Karpas-422 (cell line): ENCODE data around the gene PROM1. TPM values are rescaled to one million over a fixed set of nuclear protein-coding genes. Genes with fewer than 3 reads are reported as not detected.

Source experiments
- DNase-seq: peaks from one replicate; pipeline ENCODE4 v3.0.0-alpha.2; 2015
- H2AFZ ChIP-seq: fragments of 200-600 bp; sonication (generic); 2 replicates; pipeline ENCODE4 v1.6.1; 2014; ENCODE audit warnings: antibody characterized with exemption, low read length, mixed read lengths
- H3K27ac ChIP-seq: fragments of 200-600 bp; sonication (generic); 2 replicates; pipeline ENCODE4 v1.5.1; 2014; ENCODE audit warnings: mild to moderate bottlenecking, low read length, moderate library complexity
- H3K27me3 ChIP-seq: fragments of 200-600 bp; sonication (generic); 2 replicates; pipeline ENCODE4 v1.6.1; 2014; ENCODE audit warnings: low read length, mixed read lengths
- H3K36me3 ChIP-seq: fragments of 200-600 bp; sonication (generic); 2 replicates; pipeline ENCODE4 v1.6.1; 2014; ENCODE audit warnings: low read length, mixed read lengths; ENCODE audit not compliant: insufficient read depth
- H3K4me1 ChIP-seq: fragments of 200-600 bp; sonication (generic); 2 replicates; pipeline ENCODE4 v1.6.1; 2014; ENCODE audit warnings: mild to moderate bottlenecking, low read length, mixed read lengths
- H3K4me2 ChIP-seq: fragments of 200-600 bp; sonication (generic); 2 replicates; pipeline ENCODE4 v1.6.1; 2014; ENCODE audit warnings: low read length, low read depth, mild to moderate bottlenecking; ENCODE audit not compliant: poor library complexity, severe bottlenecking
- H3K4me3 ChIP-seq: fragments of 200-600 bp; sonication (generic); 2 replicates; pipeline ENCODE4 v1.5.1; 2014; ENCODE audit warnings: mild to moderate bottlenecking, antibody characterized with exemption, low read length, mixed read lengths
- H3K79me2 ChIP-seq: fragments of 200-600 bp; sonication (generic); 2 replicates; pipeline ENCODE4 v1.6.1; 2014; ENCODE audit warnings: mild to moderate bottlenecking, low read length, mixed read lengths
- H3K9ac ChIP-seq: fragments of 200-600 bp; sonication (generic); 2 replicates; pipeline ENCODE4 v1.6.0; 2014; ENCODE audit warnings: low read length
- H3K9me2 ChIP-seq: fragments of 200-600 bp; sonication (generic), shearing (Covaris generic); replicated peaks from 2 replicates; pipeline ENCODE4 v1.6.0; 2014; ENCODE audit warnings: mild to moderate bottlenecking, low read length, moderate library complexity; ENCODE audit not compliant: insufficient read depth
- H3K9me3 ChIP-seq: fragments of 300-700, 200-600 bp; sonication (generic); 2 replicates; pipeline ENCODE4 v1.6.1; 2014; ENCODE audit warnings: low read length, mixed read lengths
- H4K20me1 ChIP-seq: fragments of 200-600 bp; sonication (generic); 2 replicates; pipeline ENCODE4 v1.6.1; 2014; ENCODE audit warnings: mild to moderate bottlenecking, antibody characterized with exemption, low read length, low read depth; ENCODE audit not compliant: insufficient read depth
- total RNA-seq: library from RNA; depleted of rRNA; stranded (reverse); fragments of >200 nt; shearing (Covaris generic); gene quantifications from 2 replicates; pipeline ENCODE4 v1.2.3, GENCODE V29; 2014; ENCODE audit warnings: low replicate concordance

PROM1 gene
- total RNA-seq, 1 experiment from 2014 or later, result 0.26 TPM

DNA sequence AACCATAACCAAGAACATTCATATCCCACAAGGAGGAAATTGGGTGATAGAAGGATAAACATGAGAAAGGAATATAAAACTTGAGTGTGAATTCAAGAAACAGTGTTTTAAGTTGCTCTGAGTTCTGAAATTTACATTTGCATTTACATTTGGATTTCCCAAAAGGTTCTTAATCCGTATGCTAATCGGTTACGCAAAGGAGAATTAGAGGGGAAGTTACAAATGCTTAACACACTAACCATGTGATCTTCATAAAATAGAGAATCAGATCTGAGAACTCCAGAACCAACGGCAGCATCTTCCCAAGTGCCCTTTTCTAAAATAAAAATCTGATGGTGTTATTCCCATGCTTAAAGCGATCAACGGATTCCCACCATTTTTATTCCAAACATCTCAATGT is 48.0 kb downstream of the PROM1 start:
- Histone ChIP-seq H3K4me1 (0 out of 2 replicates have a peak, but pooled peaks cover 4% of the 10 kb centered on the region), H3K79me2 (no peaks in the 10 kb centered on the region), H3K27me3 (0 out of 2 replicates have a peak, but pooled peaks cover 3% of the 10 kb centered on the region), H3K9me3 (no peaks in the 10 kb centered on the region), H3K27ac (no peak overlapping the region), H4K20me1 (no peaks in the 10 kb centered on the region), H2AFZ (no peak overlapping the region), H3K9ac (no peak overlapping the region), H3K4me2 (no peak overlapping the region), H3K36me3 (no peaks in the 10 kb centered on the region), H3K4me3 (no peak overlapping the region), H3K9me2 (no peaks in the 10 kb centered on the region)
- no peak for DNase-seq

DNA sequence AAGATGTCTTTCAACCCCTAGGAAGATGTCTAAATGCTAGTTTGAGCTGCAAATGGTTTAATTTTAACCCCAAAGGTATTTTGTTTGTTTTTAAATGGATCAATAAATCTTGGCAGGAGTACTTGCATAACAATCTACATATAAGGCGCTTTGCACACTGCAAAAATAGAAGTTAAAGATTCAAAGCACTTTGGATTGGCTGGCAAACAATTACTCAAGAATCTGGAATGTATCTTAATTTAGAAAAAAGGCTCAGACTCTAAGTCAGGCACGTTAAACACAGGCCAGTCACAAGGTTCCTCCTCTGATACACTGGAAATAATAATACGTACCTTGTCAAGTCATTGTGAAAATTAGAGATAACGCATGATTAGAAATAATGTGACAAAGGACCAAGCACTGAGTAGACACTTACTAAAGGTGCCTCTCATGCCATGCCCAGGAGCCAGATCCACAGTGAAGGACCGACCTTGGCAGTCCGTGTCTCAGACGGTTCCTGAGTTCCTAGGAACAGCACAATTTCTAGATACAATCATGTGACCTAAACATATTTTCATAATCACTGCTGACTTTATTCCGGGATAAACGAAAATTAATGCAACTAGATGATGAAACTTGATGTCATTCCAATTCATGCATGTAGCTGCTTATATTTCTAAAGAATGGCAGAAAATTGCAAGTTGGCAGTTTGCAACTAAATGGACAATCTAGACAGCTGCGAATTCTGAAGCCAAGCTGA is 49.6 kb downstream of the PROM1 start:
- H3K9me2 ChIP-seq, result no peaks in the 10 kb centered on the region
- H3K9ac ChIP-seq, result no peak overlapping the region
- H3K27me3 ChIP-seq, result 0 out of 2 replicates have a peak, but pooled peaks cover 3% of the 10 kb centered on the region
- H3K4me3 ChIP-seq, result no peak overlapping the region
- no peaks in the 10 kb centered on the region for H4K20me1 ChIP-seq
- DNase-seq, result no peak
- H3K27ac ChIP-seq, result no peak overlapping the region
- no peaks in the 10 kb centered on the region for H3K9me3 ChIP-seq
- no peaks in the 10 kb centered on the region for H3K36me3 ChIP-seq
- 0 out of 2 replicates have a peak, but pooled peaks cover 4% of the 10 kb centered on the region for H3K4me1 ChIP-seq
- no peak overlapping the region for H3K4me2 ChIP-seq
- H2AFZ ChIP-seq, result no peak overlapping the region
- no peaks in the 10 kb centered on the region for H3K79me2 ChIP-seq

DNA sequence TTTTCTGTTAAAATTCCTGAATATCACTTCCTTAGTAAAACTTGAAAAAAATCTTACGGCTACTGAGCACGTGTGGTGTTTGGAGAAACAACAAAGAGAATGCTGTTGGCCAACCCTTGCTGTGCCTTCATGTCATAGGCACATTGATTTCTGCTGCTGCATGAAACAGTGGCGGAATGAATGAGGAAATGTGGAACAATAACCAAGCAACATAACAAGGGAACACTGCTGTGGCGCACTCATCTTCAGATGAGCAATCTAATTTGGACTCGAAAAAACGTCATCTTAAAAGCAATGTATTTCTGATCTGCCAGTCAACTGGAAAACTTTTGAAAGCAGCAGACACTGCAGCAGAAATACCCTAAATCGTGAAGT is 51.4 kb downstream of the PROM1 start:
- DNase-seq, result no peak
- H3K27ac ChIP-seq, result no peak overlapping the region
- 0 out of 2 replicates have a peak, but pooled peaks cover 4% of the 10 kb centered on the region for H3K4me1 ChIP-seq
- no peaks in the 10 kb centered on the region for H3K36me3 ChIP-seq
- H4K20me1 ChIP-seq, result no peaks in the 10 kb centered on the region
- H3K9ac ChIP-seq, result no peak overlapping the region
- no peaks in the 10 kb centered on the region for H3K9me2 ChIP-seq
- H3K27me3 ChIP-seq, result no peaks in the 10 kb centered on the region
- no peaks in the 10 kb centered on the region for H3K9me3 ChIP-seq
- no peak overlapping the region for H3K4me3 ChIP-seq
- no peak overlapping the region for H2AFZ ChIP-seq
- no peaks in the 10 kb centered on the region for H3K79me2 ChIP-seq
- H3K4me2 ChIP-seq, result no peak overlapping the region

DNA sequence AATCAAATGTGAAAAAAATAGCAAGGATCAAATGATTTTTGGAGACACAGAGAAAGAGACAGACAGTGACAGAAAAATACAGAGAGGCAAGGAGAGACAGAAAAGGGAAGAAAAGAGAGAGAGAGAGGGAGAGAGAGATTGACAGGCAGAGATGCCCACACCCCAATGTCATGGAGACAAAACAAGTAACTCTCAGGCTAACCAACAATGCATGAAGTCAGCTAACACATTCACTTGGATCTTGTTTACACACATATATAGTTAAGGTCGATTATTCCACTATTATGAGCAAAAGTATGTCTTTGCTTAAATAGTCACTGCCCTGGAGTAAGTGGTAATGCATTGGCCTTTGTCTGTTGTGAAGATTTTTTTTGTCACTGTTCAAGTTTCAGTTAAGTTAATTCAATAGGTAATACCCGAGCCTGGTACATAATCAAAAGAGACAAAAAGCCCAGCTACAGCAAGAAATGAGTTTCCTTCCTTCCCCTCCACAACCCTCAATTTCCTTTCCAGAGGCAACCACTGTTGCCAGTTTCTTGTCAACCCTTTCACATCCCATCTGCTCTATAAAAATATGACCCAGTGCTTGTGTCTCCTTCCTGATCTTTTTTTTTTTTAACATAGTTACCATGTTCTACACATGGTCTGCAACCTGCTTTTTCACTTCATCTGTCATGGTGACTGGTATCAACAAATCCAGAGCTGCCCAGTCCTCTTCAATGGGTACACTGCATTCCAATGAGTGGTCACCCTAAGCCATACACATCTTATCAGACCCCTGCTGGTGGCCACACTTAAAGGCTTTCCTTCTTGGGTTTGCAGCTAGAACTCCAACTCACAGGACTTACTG is 52.1 kb downstream of the PROM1 start:
- H3K4me3 ChIP-seq, result no peak overlapping the region
- no peak overlapping the region for H2AFZ ChIP-seq
- no peaks in the 10 kb centered on the region for H3K9me2 ChIP-seq
- H3K27ac ChIP-seq, result no peak overlapping the region
- no peak overlapping the region for H3K4me2 ChIP-seq
- no peaks in the 10 kb centered on the region for H3K79me2 ChIP-seq
- H3K36me3 ChIP-seq, result no peaks in the 10 kb centered on the region
- H4K20me1 ChIP-seq, result no peaks in the 10 kb centered on the region
- H3K27me3 ChIP-seq, result no peaks in the 10 kb centered on the region
- 0 out of 2 replicates have a peak, but pooled peaks cover 4% of the 10 kb centered on the region for H3K4me1 ChIP-seq
- DNase-seq, result no peak
- no peaks in the 10 kb centered on the region for H3K9me3 ChIP-seq
- H3K9ac ChIP-seq, result no peak overlapping the region

DNA sequence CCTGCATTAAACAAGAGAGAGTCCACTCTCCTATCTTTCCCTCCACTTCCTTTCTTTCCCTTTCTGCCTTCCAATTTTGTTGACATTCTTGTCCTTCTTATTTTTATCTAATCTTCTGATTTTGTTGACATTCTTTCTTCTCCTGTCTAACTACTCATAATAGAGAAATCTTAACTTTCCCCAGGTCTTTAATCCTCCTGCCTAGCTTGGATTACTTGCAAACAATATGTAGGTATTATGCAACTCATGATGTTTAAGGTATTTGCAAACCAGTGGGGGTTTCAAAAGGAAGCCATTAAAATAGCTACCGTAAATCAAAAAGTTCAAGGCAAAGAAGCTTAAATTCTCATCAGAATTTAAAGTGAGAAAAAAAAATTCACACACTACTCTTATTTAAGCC is 53.9 kb downstream of the PROM1 start:
- Histone ChIP-seq H2AFZ (no peak overlapping the region), H3K27me3 (no peaks in the 10 kb centered on the region), H3K36me3 (no peaks in the 10 kb centered on the region), H3K9me3 (no peaks in the 10 kb centered on the region), H3K9ac (no peak overlapping the region), H3K79me2 (no peaks in the 10 kb centered on the region), H3K9me2 (no peaks in the 10 kb centered on the region), H3K4me3 (no peak overlapping the region), H4K20me1 (no peaks in the 10 kb centered on the region), H3K27ac (no peak overlapping the region), H3K4me1 (no peaks in the 10 kb centered on the region), H3K4me2 (no peak overlapping the region)
- DNase-seq, result no peak

DNA sequence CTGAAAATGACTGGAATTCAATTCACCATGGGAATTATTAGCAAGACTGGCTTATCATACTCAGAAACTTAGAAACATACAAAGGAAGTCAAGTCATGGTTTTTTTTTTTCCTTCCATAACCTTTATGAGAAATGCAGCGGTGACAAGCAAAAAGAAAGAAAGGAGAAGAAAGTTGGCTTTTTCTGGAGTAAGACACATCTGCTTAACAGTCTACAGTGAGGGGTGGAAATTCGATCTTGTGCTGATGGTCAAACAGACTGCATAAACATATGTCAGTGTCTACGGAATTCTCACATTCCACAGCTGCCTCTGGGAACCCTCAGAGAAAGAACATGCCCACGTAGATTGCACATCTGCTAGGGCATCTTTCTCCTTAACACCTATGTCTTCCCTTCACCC is 54.6 kb downstream of the PROM1 start:
- Histone ChIP-seq H3K36me3 (no peaks in the 10 kb centered on the region), H2AFZ (no peak overlapping the region), H4K20me1 (no peaks in the 10 kb centered on the region), H3K4me2 (no peak overlapping the region), H3K4me1 (no peaks in the 10 kb centered on the region), H3K79me2 (no peaks in the 10 kb centered on the region), H3K4me3 (no peak overlapping the region), H3K27me3 (no peaks in the 10 kb centered on the region), H3K9me2 (no peaks in the 10 kb centered on the region), H3K9ac (no peak overlapping the region), H3K27ac (no peak overlapping the region), H3K9me3 (no peaks in the 10 kb centered on the region)
- DNase-seq, result no peak

DNA sequence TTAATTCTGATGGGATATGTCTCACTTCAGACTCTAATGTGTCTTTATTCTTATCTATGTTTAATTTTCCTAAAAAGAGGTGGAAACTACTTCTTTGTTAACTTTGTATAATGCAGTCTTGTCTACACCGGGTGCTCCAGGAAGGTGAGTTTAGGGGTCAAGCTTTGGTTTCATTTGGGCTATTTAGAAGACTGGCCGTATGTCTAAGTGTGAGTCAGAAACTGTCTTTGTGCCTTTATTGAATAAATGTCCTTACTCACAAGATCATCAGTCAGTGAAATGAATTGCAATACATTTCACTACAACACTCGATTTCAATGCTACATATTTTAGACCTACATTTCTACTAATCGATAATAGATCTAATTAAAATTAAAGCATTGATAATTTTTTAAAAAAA is 56.2 kb downstream of the PROM1 start:
- no peak for DNase-seq
- no peak overlapping the region for H2AFZ ChIP-seq
- H4K20me1 ChIP-seq, result no peaks in the 10 kb centered on the region
- no peak overlapping the region for H3K27ac ChIP-seq
- H3K4me2 ChIP-seq, result no peak overlapping the region
- H3K9me2 ChIP-seq, result no peaks in the 10 kb centered on the region
- no peaks in the 10 kb centered on the region for H3K4me1 ChIP-seq
- no peaks in the 10 kb centered on the region for H3K9me3 ChIP-seq
- no peak overlapping the region for H3K4me3 ChIP-seq
- no peak overlapping the region for H3K9ac ChIP-seq
- no peaks in the 10 kb centered on the region for H3K36me3 ChIP-seq
- H3K79me2 ChIP-seq, result no peaks in the 10 kb centered on the region
- H3K27me3 ChIP-seq, result no peaks in the 10 kb centered on the region

DNA sequence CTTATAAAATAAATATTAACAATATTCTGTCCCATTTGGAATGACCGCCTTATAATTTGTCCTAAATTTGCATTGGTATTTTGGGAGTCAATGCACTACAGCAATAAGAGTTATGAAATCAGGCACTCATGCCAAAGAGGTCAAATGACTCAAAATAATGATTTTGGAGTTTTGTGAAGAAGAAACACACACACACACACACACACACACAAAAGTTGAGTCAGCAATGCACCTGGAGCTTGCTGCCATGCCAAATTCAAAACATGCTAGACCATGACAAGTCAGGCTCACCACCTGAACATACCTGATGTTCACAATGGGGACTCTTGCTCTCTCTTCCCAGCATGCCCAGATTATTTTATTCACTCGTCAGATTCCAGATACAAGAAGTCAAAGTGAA is 56.7 kb downstream of the PROM1 start:
- DNase-seq, result no peak
- Histone ChIP-seq H2AFZ (no peak overlapping the region), H3K79me2 (no peaks in the 10 kb centered on the region), H3K9ac (no peak overlapping the region), H3K27ac (no peak overlapping the region), H3K4me2 (no peak overlapping the region), H3K9me3 (no peaks in the 10 kb centered on the region), H3K36me3 (no peaks in the 10 kb centered on the region), H3K9me2 (no peaks in the 10 kb centered on the region), H3K4me3 (no peak overlapping the region), H4K20me1 (no peaks in the 10 kb centered on the region), H3K27me3 (no peaks in the 10 kb centered on the region), H3K4me1 (no peaks in the 10 kb centered on the region)
